GM19455 (cell line): ENCODE results near the gene BOC.

ENCODE experiments used
- ATAC-seq: cut with Tn5 transposase; IDR thresholded peaks from one replicate; pipeline ENCODE4 v1.9.1; 2021; ENCODE audit not compliant: unreplicated experiment

The BOC gene

DNA sequence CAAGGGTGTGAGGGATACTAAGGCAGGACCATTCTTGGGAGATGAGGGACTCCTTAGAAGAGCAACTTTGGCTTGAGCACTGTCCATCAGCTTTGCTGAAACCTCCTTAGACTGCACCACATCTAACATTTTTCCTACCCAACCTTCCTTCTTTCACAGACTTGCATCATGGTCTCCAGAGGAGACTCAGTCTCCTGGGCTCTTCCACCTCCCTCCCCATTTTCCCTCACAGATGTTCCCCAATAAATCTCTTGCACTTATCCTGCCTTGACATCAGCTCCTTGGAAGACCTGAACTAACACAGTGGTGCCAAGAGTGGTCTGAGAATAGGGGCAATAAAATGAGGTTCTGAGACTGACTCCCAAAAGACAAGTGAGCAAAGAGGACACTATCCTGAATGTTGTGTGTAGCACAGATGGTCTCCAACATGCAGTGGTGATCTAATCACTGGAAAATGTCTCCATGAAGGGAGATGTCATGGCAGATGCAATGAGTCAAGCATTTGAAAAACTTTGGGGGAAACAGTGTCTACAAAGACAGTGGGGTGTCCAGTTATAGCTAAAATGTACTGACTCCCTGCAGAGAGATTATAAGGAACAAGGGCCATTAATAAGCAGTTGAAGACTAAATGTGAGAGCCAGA lies 26.0 kb upstream of the BOC start:
- ATAC-seq, result no peak

DNA sequence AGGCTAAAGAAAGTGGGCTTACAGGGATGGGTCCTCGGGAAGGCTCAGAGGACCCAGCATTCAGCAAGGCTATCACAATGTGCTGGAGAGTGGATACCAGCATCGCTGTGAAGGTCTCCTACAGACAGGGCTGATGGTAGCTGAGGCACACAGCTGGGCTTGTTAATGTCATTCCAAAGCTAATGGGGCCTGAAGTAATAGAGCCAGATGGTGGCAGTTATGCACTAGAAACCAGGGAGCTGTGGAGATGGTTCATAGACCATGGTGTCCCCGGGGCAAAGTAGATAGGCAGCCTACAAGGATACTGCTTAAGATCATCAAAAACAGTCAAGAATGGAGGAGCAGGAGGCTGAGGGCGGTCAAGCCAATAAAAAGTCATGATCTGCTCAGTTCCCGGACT lies 24.8 kb upstream of the BOC start:
- ATAC-seq, result no peak

DNA sequence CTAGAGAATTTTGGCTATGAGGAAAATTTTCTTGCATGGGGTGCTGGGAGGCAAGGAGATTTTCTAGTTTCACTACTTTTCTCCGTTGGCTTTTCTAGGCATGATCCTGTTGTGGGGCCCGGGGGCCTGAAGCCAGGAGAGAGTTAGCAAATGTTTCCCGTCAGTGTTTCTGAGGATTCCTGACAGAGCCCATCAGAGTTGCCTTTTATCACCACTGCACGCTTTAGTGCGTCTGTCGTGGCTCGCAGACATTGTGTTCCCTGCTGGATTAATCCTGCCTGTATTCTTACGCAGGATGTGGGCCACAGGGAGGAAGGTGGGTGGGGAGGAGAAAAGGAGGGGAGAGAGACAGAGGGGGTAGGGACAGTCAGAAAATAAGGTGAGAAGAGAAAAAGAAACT lies 18.1 kb upstream of the BOC start:
- no peak for ATAC-seq

DNA sequence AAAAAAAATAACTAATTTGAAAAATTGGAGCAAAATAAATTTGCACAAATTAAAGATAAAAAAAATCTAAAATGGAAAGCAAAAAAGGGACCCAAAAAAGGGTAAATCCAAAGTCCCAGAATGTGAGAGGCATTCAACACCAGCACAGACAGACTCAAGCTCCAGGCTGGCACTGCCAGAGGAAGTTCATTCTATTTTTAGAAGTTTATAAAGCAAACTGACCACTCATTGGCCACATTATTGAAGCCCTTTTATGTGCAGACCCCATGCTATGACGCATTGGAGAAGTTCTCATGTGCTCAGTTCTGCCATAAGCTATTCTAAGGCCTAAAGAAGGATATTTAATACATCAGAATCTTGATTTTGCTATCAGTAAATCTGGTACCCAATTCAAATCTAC lies 17.6 kb upstream of the BOC start:
- ATAC-seq, result no peak

DNA sequence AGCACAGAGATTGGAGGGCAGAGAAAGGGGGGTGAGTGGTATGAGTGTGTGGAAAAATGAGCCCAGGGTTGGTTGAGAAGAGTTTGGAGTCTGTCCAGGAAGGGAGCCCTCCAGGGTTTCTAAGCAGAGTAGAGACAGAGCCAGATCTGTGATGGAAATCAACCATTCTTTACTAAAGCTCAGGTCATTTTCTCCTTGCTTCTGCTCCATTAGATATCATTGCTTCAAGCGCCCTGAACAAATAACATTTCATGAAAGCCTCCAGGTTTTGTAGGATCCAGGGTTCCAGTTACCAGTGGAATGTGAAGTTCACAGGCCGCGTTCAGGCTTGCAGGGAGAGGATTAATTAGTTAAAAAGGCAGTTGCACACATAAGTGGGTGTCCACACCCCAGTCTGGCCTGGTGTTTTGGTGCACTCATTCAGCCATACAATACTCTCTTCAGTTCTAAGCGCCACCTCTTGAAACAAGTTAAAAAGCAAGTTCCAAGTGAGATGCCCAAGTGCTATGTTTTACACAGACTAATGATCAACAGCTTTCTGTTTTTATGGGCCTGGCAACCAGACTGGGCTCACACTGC lies 16.4 kb upstream of the BOC start:
- no peak for ATAC-seq

DNA sequence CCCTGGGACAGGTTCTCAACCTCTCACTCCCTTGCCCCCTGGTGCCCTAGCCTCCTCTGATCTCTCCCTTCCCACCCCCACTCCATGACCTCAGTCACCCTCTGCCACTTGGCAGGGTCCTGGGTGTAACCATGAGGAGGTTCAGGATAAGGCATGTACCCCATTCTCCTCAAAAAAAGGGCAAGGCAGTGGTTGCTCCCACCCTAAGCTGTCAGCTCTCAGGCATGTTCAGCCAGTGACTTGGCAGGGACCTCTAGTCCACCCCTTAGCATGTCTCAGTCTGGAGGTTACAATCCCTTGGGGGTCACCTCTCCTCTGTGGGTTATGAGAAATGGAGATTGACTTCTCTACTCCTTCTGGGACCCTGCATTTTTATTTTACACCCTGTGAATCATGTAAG lies 11.0 kb upstream of the BOC start:
- ATAC-seq, result no peak

DNA sequence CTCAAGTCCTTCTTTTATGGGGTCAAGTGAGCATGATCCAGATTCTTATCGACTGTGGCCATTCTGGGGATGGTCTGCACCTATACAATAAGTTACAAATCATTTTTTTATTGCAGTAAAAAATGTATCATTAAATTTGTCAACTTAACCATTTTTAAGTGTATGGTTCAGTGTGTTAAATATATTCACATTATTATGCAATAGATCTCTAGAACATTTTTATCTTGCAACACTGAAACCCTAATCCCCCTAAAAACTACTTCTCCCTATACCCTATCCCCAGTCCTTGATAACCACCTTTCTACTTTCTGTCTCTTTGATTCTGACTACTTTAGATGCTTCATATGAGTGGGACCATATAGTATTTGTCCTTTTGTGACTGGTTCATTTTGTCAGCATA lies 10.4 kb upstream of the BOC start:
- no peak for ATAC-seq

DNA sequence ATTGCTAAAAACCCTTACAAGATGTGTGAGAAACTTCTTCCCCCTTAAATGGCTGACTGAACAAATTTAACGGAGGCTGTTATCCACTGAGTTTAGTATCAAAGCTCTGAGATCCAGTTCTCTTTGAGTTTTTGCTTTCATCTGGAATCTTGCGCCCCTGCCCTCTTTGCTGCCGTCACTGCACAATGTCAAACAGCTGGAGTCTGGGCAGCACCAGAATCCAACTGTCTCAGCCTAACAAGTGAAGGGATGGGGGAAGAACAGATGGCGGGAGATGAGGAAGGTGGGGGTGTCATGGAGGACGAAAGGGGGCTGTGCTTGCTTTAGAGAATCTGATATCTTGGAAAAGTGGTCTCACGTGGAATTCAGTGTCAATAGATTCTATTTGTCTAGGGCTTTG lies 7.0 kb upstream of the BOC start:
- no peak for ATAC-seq

DNA sequence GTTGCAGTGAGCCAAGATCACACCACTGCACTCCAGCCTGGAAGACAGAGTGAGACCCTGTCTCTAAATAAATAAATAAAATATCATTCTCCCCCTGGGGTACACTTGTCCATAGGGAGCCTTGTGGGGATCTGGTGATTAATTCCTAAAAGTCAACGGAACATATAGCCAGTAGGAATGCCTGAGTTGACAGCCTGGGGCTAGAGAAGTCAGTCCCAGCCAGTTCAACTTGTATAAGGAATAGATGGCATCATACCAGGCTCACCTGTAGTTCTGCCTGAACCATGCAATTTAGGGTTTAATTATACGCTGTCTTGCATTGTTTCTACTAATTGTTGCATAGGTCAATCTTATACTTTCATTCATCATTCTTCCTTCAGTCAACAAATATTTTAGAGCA lies 5.9 kb upstream of the BOC start:
- no peak for ATAC-seq

DNA sequence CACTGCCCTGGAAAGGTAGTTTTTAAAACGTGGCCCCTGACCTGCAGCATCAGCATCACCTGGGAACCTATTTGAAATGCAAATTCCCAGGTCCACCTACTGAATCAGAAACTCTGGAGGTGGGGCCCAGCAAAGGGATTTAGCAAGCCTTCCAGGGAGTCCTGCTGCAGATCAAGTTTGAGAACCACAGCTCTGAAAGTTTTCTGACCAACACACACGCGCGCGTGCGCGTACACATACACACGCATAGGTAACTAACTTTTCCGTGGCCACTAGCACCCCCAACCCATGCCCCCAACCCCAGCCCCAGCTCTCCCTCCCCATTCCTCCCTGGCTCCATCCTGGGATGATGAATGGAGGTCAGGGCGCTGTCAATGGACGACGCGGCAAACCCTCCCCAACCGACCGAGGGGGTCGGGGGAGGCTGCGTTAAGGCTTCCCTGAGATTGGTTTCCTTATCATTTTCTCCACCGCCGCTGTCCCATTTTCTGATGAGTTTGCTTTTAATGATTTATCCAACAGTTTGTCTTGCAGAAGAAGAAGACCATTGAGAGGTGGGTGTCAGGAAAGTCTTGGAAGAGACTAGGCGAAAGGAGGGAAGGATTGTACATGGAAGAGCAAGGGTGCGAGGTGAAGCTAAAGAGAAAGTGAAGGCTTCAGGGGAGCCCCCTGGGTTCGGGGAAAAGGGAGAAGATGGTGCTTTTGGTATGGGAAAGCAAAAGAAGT lies 590 bp upstream of the BOC start:
- no peak for ATAC-seq

DNA sequence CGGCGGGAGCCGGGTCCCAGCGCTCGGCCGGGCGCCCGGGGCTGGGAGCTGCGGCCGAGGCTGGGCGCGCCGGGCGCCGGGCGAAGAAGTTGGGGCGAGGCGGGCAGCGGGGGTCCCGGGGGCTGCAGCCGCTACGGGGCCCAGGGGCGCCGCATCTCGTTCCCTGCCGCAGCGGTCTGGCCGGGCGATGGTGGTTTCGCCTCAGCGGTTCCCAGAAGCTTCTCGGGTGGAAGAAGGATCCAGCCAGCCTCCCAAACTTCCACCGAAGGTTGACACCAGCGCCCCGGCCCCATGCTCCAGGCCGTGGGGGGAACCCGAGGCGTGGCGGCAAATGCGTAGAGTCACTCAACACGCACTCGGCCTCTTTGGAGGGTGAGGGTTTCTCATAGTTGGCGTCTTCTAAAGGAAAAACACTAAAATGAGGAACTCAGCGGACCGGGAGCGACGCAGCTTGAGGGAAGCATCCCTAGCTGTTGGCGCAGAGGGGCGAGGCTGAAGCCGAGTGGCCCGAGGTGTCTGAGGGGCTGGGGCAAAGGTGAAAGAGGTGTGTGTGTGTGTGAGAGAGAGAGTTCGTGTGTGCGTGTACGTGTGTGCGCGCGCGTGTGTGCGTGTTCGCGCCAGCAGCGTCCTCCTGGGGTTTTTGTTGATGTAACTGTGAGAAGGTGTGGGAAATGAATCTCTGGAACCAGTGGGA lies 940 bp downstream of the BOC start:
- no peak for ATAC-seq

DNA sequence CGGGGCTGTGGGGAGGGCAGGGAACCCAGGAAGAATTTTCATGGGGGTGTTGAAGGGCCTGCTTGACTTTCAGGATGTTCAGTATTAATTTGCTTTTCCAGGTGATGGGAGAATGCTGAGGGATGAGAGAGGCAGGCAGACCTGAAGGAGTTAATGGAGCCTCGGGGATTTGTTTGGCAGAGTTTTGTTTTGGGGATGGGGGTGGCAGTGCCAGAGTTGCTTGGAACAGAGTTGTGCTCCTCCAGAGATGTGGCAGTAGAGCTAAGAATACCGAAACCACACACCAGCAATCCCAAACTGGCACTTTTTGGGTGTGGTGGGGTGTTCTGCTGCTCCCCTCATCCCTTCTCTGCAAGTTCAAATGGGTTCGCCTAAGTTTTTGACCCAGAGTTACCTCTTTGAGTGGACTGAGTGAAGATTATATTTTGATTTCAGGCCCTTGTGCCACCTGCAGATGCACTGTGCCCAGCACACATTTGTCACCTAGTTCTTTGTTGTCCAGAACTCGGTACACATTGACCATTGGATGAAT lies 1.6 kb downstream of the BOC start:
- no peak for ATAC-seq

DNA sequence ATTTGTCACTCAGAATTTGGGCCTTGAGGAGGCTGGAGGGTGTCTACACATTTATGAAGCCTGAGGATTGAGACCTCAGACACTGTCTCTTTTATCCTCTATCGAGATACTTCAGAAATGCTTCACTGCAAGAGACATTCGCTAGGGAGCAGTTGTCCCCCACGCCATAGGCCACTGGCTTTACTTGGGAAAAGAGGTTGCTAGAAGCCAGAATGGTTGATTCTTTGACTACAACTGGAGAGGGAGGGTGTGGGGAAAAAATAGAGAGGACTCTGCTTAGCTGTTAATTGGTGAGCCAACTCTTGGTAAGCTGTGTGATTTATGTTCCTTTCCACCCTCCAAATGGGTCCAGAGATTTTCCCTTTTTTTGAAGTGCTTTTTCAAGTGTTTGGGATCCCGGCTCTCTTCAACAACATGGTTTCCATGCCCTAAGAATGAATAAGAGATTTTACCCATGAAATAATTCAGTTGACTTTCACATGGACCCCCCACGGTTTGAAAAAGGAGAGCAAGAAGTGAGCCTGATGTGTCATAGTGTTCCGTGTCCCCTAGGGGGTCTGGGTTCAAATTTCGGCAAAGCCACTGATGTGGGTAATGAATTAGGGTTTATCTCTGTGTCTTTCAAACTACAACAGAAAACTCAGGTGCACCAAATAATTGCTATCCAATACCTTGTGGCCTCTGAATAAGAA lies 2.7 kb downstream of the BOC start:
- no peak for ATAC-seq

DNA sequence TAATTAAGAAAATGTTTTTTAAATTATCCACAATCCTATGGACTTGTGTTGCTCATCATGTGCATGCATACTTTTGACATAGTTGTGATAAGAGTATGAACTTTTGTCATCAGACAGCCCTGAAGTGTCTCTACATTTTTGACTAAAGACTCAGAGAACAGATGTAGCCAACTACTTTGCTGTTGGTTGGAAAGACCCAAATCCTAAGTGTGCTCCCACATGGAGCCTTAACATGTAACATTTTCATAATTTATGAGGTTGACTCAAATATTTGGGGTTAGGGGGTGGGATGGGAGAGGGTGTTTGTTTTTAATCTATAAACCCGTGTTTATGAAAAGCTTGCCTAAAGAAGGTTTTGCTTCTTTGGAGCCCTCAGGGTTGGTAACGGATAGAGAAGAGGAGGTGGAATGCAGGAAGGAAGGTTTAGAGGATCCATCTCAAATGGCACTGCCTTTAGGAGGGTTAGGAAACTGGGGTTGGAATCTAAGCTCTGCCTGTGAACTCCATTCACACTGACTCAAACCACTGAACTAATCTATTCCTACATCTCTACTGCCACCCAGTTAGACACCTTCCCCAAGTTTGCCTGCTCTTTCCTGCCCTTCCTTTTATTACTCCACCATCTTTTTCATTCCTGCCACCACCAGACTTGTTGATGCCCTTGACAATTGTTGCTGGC lies 3.7 kb downstream of the BOC start:
- no peak for ATAC-seq

DNA sequence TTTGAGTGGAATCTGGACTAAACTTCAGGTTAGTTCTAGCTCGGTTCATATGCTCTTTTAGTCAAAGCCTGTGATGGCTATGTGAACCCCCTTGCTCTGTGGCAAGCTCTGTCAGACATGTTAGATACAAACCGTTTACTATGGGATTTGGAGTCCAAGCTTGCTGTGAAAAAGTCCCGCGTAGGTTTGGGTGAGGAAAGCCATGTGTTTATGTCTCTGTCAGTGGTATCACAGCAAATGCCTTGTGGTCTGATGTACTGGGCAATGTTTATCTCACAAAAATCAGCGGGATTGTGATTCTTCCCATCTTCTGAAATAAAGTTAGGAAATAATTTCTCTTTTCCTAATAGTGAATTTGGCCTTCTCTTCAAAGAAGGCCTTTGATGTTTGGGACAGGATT lies 5.0 kb downstream of the BOC start:
- no peak for ATAC-seq

DNA sequence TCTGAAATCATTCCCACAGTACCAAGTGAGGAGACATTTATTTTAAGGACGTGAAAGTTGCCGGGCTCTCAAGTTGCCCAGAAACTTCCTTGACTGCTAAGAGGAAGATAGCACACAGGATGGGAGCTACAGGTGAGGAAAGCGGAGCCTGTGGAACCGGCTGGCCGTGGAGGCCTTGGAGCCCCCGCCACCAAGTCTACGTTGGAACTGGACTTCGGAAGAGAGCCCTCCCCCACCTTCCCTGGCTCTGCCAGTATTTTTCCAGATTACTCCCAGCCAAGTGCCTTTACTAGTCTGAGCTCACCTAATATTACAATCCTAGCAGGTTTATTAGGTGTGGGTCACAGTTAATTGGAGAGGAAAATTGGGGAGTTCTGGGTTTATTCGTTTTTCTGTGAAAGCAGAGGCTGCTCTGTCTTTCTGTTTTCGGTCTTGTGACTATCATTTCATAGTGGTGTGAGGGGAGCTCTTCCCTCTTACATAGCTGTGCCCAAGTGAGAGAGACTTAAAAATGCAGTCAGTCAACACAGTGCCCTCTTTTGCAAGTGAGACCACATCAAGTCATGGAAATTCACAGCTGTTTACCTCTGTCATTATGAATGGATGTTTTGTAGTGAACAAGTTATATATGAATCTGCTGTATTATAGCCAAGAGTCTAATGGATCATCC lies 6.8 kb downstream of the BOC start:
- no peak for ATAC-seq

DNA sequence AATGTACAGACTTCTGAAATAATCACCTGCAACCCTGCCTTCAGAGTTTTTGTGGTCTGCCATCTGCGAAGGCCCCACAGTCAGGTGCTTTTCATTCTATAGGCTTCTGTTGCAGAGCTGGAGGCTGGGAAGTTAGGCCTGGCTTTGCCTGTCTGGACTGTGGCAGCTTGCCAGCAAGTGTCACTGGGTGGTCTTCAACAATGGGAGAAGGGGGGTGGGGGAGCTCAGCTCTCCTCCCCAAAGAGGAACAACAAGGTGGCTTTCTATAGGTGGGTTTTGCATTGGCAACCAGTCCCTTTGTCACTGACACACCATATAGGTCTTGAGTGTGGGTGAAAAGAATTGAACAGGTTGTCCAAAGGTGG lies 7.3 kb downstream of the BOC start:
- no peak for ATAC-seq

DNA sequence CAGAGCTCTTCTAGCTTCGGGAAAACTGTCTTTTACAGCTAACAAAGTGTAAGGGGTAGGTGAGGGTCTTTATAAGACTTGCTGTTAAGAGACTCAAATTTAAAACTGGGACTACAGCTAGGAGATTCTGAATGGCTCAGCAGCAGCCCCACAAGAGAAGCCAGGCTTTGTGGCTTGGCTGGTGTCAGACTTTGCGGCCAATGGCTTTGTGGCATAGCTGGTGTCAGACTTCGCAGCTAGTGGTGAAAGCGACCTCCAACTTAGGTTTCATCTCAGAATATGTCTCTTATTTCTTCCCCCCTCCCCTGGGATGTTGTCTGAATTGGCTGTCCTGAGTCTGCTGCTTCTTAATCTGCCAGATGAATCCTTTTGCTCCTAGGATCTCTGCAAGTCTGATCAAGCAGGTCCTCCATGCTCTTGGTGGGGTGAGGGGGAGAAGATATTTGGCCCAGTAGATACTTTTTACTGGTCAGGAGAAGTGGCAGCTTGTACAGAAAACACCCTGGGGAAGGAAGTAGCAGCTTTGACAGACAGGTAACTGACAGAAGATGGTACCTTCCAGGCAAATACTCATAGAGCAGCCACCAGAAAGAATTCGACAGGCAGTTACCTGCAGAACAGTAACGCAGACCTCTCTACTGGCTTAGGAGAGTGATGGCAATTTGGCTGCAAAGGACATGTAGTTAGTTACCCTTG lies 8.4 kb downstream of the BOC start:
- ATAC-seq, result no peak

DNA sequence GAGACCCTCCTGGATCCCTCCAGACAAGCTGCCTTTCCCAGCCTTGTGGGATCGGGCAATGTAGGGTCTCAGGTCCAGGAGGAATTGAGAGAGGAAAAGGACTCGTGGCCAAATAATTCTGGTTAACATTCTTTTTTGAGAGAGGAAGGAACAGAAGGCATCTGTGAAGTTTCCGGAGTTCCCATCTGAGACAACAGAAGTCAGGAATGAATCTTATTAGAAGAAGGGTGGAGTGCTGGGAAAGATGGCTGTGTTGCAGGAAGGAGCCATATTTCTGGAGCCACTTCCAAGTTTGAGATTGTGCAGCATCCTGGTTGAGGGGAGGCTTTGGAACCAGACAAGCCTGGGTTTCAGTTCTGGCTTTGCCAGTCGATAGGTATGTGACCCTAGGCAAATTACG lies 9.4 kb downstream of the BOC start:
- ATAC-seq, result no peak
